SK-N-MC (cell line): ENCODE measurements around the gene TP53I11.

ENCODE experiments used
- FOXP2 ChIP-seq: optimal IDR thresholded peaks from 2 replicates; pipeline ENCODE3; 2011; ENCODE audit warnings: mild to moderate bottlenecking, moderate library complexity; ENCODE audit not compliant: insufficient read depth; ENCODE audit errors: extremely low read length, control extremely low read depth
- POLR2AphosphoS5 ChIP-seq: IDR thresholded peaks from 2 replicates; pipeline ENCODE4 v1.6.1; 2012; ENCODE audit warnings: mild to moderate bottlenecking, low read depth, low read length, borderline replicate concordance

- TF ChIP-seq POLR2AphosphoS5 (no peak), FOXP2 (no peak)
Measured at GRCh38 chr11:44943118-44943517, 7.6 kb downstream of the TP53I11 start.
